Glomerular endothelial cell (primary cell): Measurements from ENCODE around the gene BRD9. TPM values are rescaled to one million over a fixed set of nuclear protein-coding genes. Genes with fewer than 3 reads are reported as not detected.

Experiments
- DNase-seq: peaks from one replicate; pipeline ENCODE4 v3.0.0-alpha.2; 2011; ENCODE audit warnings: low read depth, low spot score; ENCODE audit errors: extremely low read depth
- total RNA-seq: library from RNA; depleted of rRNA; stranded (reverse); fragments of >200 nt; gene quantifications from 2 replicates; pipeline ENCODE4 v1.2.3, GENCODE V29; 2015

Gene BRD9
- total RNA-seq, 1 donor from 2014 or later, result 47.6 TPM

DNA sequence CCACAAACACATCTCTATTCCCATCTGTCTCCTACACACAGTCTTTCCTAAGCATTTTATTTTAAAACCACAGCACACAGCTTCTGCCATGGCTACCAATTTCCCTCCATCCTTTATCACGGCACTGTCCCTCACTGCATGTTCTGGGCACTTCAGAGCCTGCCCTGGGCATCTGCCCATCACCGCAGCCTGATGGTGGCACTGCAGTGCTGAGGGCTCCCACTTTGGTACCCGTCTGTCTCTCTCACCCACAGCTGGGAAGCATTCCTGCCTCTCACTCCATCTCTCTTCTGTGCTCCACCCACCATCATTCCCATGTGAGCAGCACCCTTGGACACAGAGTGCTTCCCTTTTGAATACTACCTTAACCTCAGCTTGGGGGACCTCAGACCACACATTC is 73.5 kb downstream of the BRD9 start:
- DNase-seq, result no peak

DNA sequence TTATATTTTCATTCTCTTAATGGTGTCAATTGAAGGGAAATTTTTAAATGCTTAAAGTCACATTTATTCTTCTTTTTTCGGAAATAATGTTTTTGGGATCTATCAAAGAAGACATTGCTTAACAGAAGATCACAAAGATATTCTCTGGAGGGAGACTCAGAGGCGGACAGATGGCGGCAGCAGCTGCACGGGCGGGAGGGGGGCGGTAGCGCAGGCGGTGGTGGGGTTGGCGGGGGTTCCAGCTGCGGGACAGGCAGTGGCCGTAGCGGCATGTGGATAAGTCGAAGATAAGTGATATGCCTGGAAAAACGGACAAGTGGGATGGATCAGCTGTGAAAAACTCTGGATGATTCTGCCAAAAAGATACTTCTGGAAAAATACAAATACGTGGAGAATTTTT is 76.4 kb downstream of the BRD9 start:
- no peak for DNase-seq

GRCh38 chr5:815449-815848 is 77.2 kb downstream of the BRD9 start:
- DNase-seq, result no peak

Other genes with a start within 250 kb of the BRD9 start
- gene TPPP, start 199.4 kb downstream of the BRD9 start, total RNA-seq, result 0.19 and 0.58 TPM in 2 replicates
- gene ZDHHC11B, start 108.1 kb downstream of the BRD9 start, total RNA-seq, result not detected in 2 replicates
- 0.24 and 0.70 TPM in 2 replicates for gene ZDHHC11, start 41.8 kb downstream of the BRD9 start, total RNA-seq
- gene TRIP13, start 83 bp upstream of the BRD9 start, total RNA-seq, result 15.8 and 31.8 TPM in 2 replicates
- gene NKD2, start 116.0 kb upstream of the BRD9 start, total RNA-seq, result 2.2 TPM in 1 of 2 replicates, not detected in the other
- 30.4 and 49.8 TPM in 2 replicates for gene SLC12A7, start 219.3 kb upstream of the BRD9 start, total RNA-seq